22Rv1 (cell line): ENCODE measurements around the gene DAB2.

Experiments
- ZFX ChIP-seq: fragments of 450-650 bp; IDR thresholded peaks from 2 replicates; pipeline ENCODE4 v1.6.1; 2017; ENCODE audit warnings: antibody characterized with exemption, borderline replicate concordance
- TF ChIP-seq, protein P1 (sequence below): fragments of 450-650 bp; IDR thresholded peaks from 2 replicates; pipeline ENCODE4 v1.5.1; 2017; ENCODE audit warnings: mild to moderate bottlenecking

GRCh38 chr5:39353717-39354399 lies 70.9 kb downstream of the DAB2 start:
- TF ChIP-seq, protein P1, sequence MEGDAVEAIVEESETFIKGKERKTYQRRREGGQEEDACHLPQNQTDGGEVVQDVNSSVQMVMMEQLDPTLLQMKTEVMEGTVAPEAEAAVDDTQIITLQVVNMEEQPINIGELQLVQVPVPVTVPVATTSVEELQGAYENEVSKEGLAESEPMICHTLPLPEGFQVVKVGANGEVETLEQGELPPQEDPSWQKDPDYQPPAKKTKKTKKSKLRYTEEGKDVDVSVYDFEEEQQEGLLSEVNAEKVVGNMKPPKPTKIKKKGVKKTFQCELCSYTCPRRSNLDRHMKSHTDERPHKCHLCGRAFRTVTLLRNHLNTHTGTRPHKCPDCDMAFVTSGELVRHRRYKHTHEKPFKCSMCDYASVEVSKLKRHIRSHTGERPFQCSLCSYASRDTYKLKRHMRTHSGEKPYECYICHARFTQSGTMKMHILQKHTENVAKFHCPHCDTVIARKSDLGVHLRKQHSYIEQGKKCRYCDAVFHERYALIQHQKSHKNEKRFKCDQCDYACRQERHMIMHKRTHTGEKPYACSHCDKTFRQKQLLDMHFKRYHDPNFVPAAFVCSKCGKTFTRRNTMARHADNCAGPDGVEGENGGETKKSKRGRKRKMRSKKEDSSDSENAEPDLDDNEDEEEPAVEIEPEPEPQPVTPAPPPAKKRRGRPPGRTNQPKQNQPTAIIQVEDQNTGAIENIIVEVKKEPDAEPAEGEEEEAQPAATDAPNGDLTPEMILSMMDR, result no peak
- TF ChIP-seq ZFX, result no peak
